ENCODE results near the gene TRRAP.

Gene TRRAP

DNA sequence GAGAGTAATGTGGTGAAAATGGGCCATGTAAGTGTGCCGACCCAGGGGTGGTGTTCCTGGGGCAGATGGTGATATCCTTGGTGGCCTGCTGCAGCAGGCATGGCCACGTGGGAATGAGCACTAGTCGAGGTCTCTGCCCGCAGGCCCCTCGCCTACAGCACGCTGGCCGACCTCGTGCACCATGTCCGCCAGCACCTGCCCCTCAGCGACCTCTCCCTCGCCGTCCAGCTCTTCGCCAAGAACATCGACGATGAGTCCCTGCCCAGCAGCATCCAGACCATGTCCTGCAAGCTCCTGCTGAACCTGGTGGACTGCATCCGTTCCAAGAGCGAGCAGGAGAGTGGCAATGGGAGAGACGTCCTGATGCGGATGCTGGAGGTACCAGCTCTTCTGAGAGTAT is 30.3 kb downstream of the TRRAP start:
- POLR2A ChIA-PET, result interaction anchor here (0.6 kb wide), 1 partner anchor 15 kb away, joined by 3 read pairs; no protein-coding TSS in a partner anchor
- peaks cover 38 to 92% (median 60%) of the 10 kb centered on the region in 4 experiments for H3K36me3 ChIP-seq (ENCODE audit: control insufficient read depth in 4 of 4, insufficient read depth in 4 of 4, low read length in 3 of 4)

DNA sequence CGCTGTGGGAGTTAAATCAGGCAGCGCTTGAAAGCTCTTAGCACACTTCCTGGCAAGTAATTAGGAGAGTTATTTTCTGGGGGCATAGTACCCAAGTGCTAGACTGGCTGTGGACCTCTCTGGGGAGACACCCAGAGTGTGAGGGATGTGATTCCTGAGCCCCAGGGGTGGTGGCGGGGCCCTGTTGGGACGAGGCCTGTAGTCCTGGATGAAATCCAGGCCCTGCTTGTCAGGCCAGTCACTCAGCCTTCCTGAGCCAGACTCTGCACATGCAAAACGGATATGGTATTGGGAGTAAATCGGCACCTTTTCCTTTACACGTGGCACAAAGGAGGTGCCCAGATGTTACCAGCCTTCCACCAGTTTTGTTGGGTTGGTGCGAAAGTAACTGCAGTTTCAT is 31.2 kb downstream of the TRRAP start:
- CTCF ChIA-PET, result no interaction called here
- DNase-seq, result no peak
- Histone ChIP-seq H3K27ac (ENCODE audit: insufficient read depth in 1 of 2, low read depth in 1 of 2, low read length in 2 of 2, poor library complexity in 1 of 2, severe bottlenecking in 2 of 2) (no peak overlapping the region), H3K4me3 (ENCODE audit: control insufficient read depth in 1 of 7, extremely low read depth in 1 of 7, insufficient read depth in 4 of 7, low read depth in 2 of 7, low read length in 6 of 7) (no peak overlapping the region), H3K36me3 (ENCODE audit: control insufficient read depth in 4 of 4, insufficient read depth in 4 of 4, low read length in 3 of 4) (peaks cover 37 to 88% (median 61%) of the 10 kb centered on the region in 4 experiments), H3K27me3 (replicated peaks in 2 of 5; ENCODE audit: control insufficient read depth in 4 of 5, insufficient read depth in 5 of 5, low read length in 4 of 5) (no peaks in the 10 kb centered on the region), H3K4me1 (ENCODE audit: control extremely low read depth in 1 of 4, control insufficient read depth in 4 of 4, insufficient read depth in 4 of 4, low read length in 3 of 4) (no peaks in the 10 kb centered on the region), H3K9me3 (ENCODE audit: control extremely low read depth in 1 of 5, control insufficient read depth in 4 of 5, insufficient read depth in 2 of 5, low read depth in 1 of 5, low read length in 4 of 5) (no peaks in the 10 kb centered on the region)
- WGBS (ENCODE audit: insufficient coverage), result 100% methylated on average over 7 of the region's 8 CpGs
- POLR2A ChIA-PET, result no interaction called here

More for the DNA sequence above, 30.3 kb downstream of the TRRAP start:
- H3K27ac ChIP-seq (ENCODE audit: insufficient read depth in 1 of 2, low read depth in 1 of 2, low read length in 2 of 2, poor library complexity in 1 of 2, severe bottlenecking in 2 of 2), result no peak overlapping the region
- DNase-seq, result no peak
- WGBS (ENCODE audit: insufficient coverage), result 91% methylated on average over 18 of the region's 19 CpGs
- H3K4me1 ChIP-seq (ENCODE audit: control extremely low read depth in 1 of 4, control insufficient read depth in 4 of 4, insufficient read depth in 4 of 4, low read length in 3 of 4), result no peaks in the 10 kb centered on the region
- H3K4me3 ChIP-seq (ENCODE audit: control insufficient read depth in 1 of 7, extremely low read depth in 1 of 7, insufficient read depth in 4 of 7, low read depth in 2 of 7, low read length in 6 of 7), result no peak overlapping the region
- no peaks in the 10 kb centered on the region for H3K27me3 ChIP-seq (replicated peaks in 2 of 5; ENCODE audit: control insufficient read depth in 4 of 5, insufficient read depth in 5 of 5, low read length in 4 of 5)
- CTCF ChIA-PET, result interaction anchor here (1.0 to 1.1 kb wide), 2 partner anchors 17 to 36 kb away, joined by 3 read pairs; no protein-coding TSS in a partner anchor
- no peaks in the 10 kb centered on the region for H3K9me3 ChIP-seq (ENCODE audit: control extremely low read depth in 1 of 5, control insufficient read depth in 4 of 5, insufficient read depth in 2 of 5, low read depth in 1 of 5, low read length in 4 of 5)

DNA sequence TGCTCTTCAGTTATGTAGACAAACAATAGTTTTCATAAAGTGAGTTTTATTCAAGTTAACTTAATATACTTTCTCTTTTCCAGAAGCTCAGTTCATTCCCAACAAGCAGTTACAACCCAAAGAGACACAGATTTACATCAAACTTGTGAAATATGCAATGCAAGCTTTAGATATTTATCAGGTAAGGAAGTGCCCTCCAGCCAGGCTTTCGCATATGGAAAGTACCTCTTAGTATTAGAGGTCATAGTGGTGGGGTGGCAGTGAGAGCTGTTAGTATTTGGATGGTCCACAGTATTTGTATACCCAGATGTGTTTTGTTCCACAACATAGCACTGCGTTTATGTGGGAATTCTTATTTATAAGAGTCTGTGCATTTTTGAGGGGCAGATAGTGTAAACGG is 32.1 kb downstream of the TRRAP start:
- H3K4me3 ChIP-seq (ENCODE audit: control insufficient read depth in 1 of 7, extremely low read depth in 1 of 7, insufficient read depth in 4 of 7, low read depth in 2 of 7, low read length in 6 of 7), result no peak overlapping the region
- DNase-seq, result no peak
- no peaks in the 10 kb centered on the region for H3K27me3 ChIP-seq (replicated peaks in 2 of 5; ENCODE audit: control insufficient read depth in 4 of 5, insufficient read depth in 5 of 5, low read length in 4 of 5)
- CTCF ChIA-PET, result no interaction called here
- POLR2A ChIA-PET, result no interaction called here
- H3K4me1 ChIP-seq (ENCODE audit: control extremely low read depth in 1 of 4, control insufficient read depth in 4 of 4, insufficient read depth in 4 of 4, low read length in 3 of 4), result no peaks in the 10 kb centered on the region
- H3K36me3 ChIP-seq (ENCODE audit: control insufficient read depth in 4 of 4, insufficient read depth in 4 of 4, low read length in 3 of 4), result peaks cover 30 to 85% (median 60%) of the 10 kb centered on the region in 4 experiments
- no peak overlapping the region for H3K27ac ChIP-seq (ENCODE audit: insufficient read depth in 1 of 2, low read depth in 1 of 2, low read length in 2 of 2, poor library complexity in 1 of 2, severe bottlenecking in 2 of 2)
- no peaks in the 10 kb centered on the region for H3K9me3 ChIP-seq (ENCODE audit: control extremely low read depth in 1 of 5, control insufficient read depth in 4 of 5, insufficient read depth in 2 of 5, low read depth in 1 of 5, low read length in 4 of 5)
- WGBS (ENCODE audit: insufficient coverage), result 100% methylated on average over 1 of the region's 3 CpGs

DNA sequence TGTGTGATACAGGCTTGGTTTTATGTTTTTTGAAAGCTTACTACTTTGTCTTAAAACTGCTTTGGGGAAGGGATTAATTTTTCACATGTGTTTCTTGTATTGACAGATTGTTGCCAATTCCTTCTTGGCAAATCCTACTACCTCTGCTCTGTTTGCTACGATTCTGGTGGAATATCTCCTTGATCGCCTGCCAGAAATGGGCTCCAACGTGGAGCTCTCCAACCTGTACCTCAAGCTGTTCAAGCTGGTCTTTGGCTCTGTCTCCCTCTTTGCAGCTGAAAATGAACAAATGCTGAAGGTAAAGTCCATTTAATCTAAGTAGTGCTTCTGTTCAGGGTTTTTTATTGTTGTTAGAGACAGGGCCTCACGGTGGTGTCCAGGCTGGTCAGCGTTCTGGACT is 33.6 kb downstream of the TRRAP start:
- POLR2A ChIA-PET, result no interaction called here
- Histone ChIP-seq H3K4me3 (ENCODE audit: control insufficient read depth in 1 of 7, extremely low read depth in 1 of 7, insufficient read depth in 4 of 7, low read depth in 2 of 7, low read length in 6 of 7) (no peak overlapping the region), H3K27me3 (replicated peaks in 2 of 5; ENCODE audit: control insufficient read depth in 4 of 5, insufficient read depth in 5 of 5, low read length in 4 of 5) (no peaks in the 10 kb centered on the region), H3K36me3 (ENCODE audit: control insufficient read depth in 4 of 4, insufficient read depth in 4 of 4, low read length in 3 of 4) (peaks cover 32 to 86% (median 68%) of the 10 kb centered on the region in 4 experiments), H3K4me1 (ENCODE audit: control extremely low read depth in 1 of 4, control insufficient read depth in 4 of 4, insufficient read depth in 4 of 4, low read length in 3 of 4) (no peaks in the 10 kb centered on the region), H3K9me3 (ENCODE audit: control extremely low read depth in 1 of 5, control insufficient read depth in 4 of 5, insufficient read depth in 2 of 5, low read depth in 1 of 5, low read length in 4 of 5) (no peaks in the 10 kb centered on the region), H3K27ac (ENCODE audit: insufficient read depth in 1 of 2, low read depth in 1 of 2, low read length in 2 of 2, poor library complexity in 1 of 2, severe bottlenecking in 2 of 2) (no peak overlapping the region)
- WGBS (ENCODE audit: insufficient coverage), result 100% methylated on average over 4 of the region's 5 CpGs
- no peak for DNase-seq
- CTCF ChIA-PET, result interaction anchor here (0.5 kb wide), 1 partner anchor 16 kb away, joined by 3 read pairs; no protein-coding TSS in a partner anchor

DNA sequence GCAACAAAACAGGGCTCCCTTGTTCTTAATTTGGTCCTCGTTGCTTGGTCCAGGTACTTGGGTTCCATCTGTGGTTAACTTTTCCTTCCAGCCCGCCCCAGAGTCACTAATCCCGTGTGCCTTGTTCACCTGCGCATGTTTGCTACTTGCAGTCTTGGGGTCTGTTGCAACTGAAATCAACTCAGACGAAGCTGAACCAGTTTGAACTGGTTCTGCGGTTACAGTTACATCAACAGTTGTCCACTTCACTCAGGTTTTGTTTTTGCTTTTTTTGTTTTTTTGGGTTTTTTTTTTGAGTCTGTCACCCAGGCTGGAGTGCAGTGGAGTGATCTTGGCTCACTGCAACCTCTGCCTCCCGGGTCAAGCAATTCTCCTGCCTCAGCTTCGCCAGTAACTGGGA is 34.7 kb downstream of the TRRAP start:
- ChIA-PET CTCF (interaction anchor here (0.6 to 1.9 kb wide), 2 partner anchors 10 to 235 kb away, joined by 3 to 6 read pairs; no protein-coding TSS in a partner anchor), POLR2A (no interaction called here)
- Histone ChIP-seq H3K4me3 (ENCODE audit: control insufficient read depth in 1 of 7, extremely low read depth in 1 of 7, insufficient read depth in 4 of 7, low read depth in 2 of 7, low read length in 6 of 7) (no peak overlapping the region), H3K27ac (ENCODE audit: insufficient read depth in 1 of 2, low read depth in 1 of 2, low read length in 2 of 2, poor library complexity in 1 of 2, severe bottlenecking in 2 of 2) (no peak overlapping the region), H3K27me3 (replicated peaks in 2 of 5; ENCODE audit: control insufficient read depth in 4 of 5, insufficient read depth in 5 of 5, low read length in 4 of 5) (no peaks in the 10 kb centered on the region), H3K9me3 (ENCODE audit: control extremely low read depth in 1 of 5, control insufficient read depth in 4 of 5, insufficient read depth in 2 of 5, low read depth in 1 of 5, low read length in 4 of 5) (no peaks in the 10 kb centered on the region), H3K36me3 (ENCODE audit: control insufficient read depth in 4 of 4, insufficient read depth in 4 of 4, low read length in 3 of 4) (peaks cover 31 to 88% (median 69%) of the 10 kb centered on the region in 4 experiments), H3K4me1 (ENCODE audit: control extremely low read depth in 1 of 4, control insufficient read depth in 4 of 4, insufficient read depth in 4 of 4, low read length in 3 of 4) (no peaks in the 10 kb centered on the region)
- DNase-seq, result no peak
- WGBS (ENCODE audit: insufficient coverage), result 93% methylated on average over 8 of the region's 8 CpGs

DNA sequence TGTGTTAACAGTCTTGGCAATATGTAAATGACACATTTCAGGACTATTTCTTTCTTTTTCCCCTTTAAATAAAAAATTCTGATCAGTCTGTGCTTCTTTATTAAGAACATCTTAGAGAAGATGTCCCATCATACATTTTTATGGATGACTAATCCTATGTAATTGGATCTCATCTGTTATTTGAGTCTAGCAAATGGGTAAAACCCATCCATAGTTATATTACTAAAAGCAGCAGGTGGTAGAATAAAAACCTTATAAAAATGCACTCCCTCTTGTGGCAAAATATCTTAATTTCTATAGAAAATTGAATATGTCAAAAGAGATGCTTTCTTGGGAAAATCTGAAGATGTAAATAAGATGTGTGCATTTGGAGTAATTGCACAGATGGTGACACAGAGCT is 35.3 kb downstream of the TRRAP start:
- H3K27ac ChIP-seq (ENCODE audit: insufficient read depth in 1 of 2, low read depth in 1 of 2, low read length in 2 of 2, poor library complexity in 1 of 2, severe bottlenecking in 2 of 2), result no peak overlapping the region
- no peak overlapping the region for H3K4me3 ChIP-seq (ENCODE audit: control insufficient read depth in 1 of 7, extremely low read depth in 1 of 7, insufficient read depth in 4 of 7, low read depth in 2 of 7, low read length in 6 of 7)
- no peaks in the 10 kb centered on the region for H3K4me1 ChIP-seq (ENCODE audit: control extremely low read depth in 1 of 4, control insufficient read depth in 4 of 4, insufficient read depth in 4 of 4, low read length in 3 of 4)
- H3K36me3 ChIP-seq (ENCODE audit: control insufficient read depth in 4 of 4, insufficient read depth in 4 of 4, low read length in 3 of 4), result peaks cover 30 to 88% (median 66%) of the 10 kb centered on the region in 4 experiments
- H3K27me3 ChIP-seq (replicated peaks in 2 of 5; ENCODE audit: control insufficient read depth in 4 of 5, insufficient read depth in 5 of 5, low read length in 4 of 5), result no peaks in the 10 kb centered on the region
- POLR2A ChIA-PET, result no interaction called here
- CTCF ChIA-PET, result interaction anchor here (0.6 to 1.9 kb wide), 3 partner anchors 11 to 234 kb away, joined by 3 to 6 read pairs (median 3); no protein-coding TSS in a partner anchor
- H3K9me3 ChIP-seq (ENCODE audit: control extremely low read depth in 1 of 5, control insufficient read depth in 4 of 5, insufficient read depth in 2 of 5, low read depth in 1 of 5, low read length in 4 of 5), result no peaks in the 10 kb centered on the region
- no peak for DNase-seq

DNA sequence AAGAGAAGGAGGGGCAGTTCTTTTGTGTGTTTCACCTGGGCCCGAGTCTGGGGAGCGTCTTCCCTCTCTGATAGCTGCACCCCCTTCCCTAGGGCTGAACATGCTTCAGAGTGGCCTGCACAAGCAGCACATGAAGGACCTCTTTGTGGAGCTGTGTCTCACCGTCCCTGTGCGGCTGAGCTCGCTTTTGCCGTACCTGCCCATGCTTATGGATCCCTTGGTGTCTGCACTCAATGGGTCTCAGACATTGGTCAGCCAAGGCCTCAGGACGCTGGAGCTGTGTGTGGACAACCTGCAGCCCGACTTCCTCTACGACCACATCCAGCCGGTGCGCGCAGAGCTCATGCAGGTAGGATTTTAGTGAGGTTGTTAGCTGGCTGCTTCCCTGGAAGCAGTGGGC is 39.0 kb downstream of the TRRAP start:
- no peaks in the 10 kb centered on the region for H3K4me1 ChIP-seq (ENCODE audit: control extremely low read depth in 1 of 4, control insufficient read depth in 4 of 4, insufficient read depth in 4 of 4, low read length in 3 of 4)
- WGBS (ENCODE audit: insufficient coverage), result 98% methylated on average over 12 of the region's 12 CpGs
- ChIA-PET CTCF (interaction anchor here (1.5 kb wide), 1 partner anchor 10 kb away, joined by 3 read pairs; no protein-coding TSS in a partner anchor), POLR2A (no interaction called here)
- peaks cover 27 to 90% (median 67%) of the 10 kb centered on the region in 4 experiments for H3K36me3 ChIP-seq (ENCODE audit: control insufficient read depth in 4 of 4, insufficient read depth in 4 of 4, low read length in 3 of 4)
- no peaks in the 10 kb centered on the region for H3K9me3 ChIP-seq (ENCODE audit: control extremely low read depth in 1 of 5, control insufficient read depth in 4 of 5, insufficient read depth in 2 of 5, low read depth in 1 of 5, low read length in 4 of 5)
- no peak for DNase-seq
- no peak overlapping the region for H3K27ac ChIP-seq (ENCODE audit: insufficient read depth in 1 of 2, low read depth in 1 of 2, low read length in 2 of 2, poor library complexity in 1 of 2, severe bottlenecking in 2 of 2)
- no peak overlapping the region for H3K4me3 ChIP-seq (ENCODE audit: control insufficient read depth in 1 of 7, extremely low read depth in 1 of 7, insufficient read depth in 4 of 7, low read depth in 2 of 7, low read length in 6 of 7)
- H3K27me3 ChIP-seq (replicated peaks in 2 of 5; ENCODE audit: control insufficient read depth in 4 of 5, insufficient read depth in 5 of 5, low read length in 4 of 5), result no peaks in the 10 kb centered on the region
